HG03439 (cell line): ENCODE data around the gene PFDN4.
A peak's percentile ranks its signal among the peaks of the same experiment; 100 is the strongest.

Experiments
- ATAC-seq: cut with Tn5 transposase; IDR thresholded peaks from one replicate; pipeline ENCODE4 v1.9.1; 2021; ENCODE audit warnings: mild to moderate bottlenecking, moderate library complexity; ENCODE audit not compliant: unreplicated experiment

Gene PFDN4

DNA sequence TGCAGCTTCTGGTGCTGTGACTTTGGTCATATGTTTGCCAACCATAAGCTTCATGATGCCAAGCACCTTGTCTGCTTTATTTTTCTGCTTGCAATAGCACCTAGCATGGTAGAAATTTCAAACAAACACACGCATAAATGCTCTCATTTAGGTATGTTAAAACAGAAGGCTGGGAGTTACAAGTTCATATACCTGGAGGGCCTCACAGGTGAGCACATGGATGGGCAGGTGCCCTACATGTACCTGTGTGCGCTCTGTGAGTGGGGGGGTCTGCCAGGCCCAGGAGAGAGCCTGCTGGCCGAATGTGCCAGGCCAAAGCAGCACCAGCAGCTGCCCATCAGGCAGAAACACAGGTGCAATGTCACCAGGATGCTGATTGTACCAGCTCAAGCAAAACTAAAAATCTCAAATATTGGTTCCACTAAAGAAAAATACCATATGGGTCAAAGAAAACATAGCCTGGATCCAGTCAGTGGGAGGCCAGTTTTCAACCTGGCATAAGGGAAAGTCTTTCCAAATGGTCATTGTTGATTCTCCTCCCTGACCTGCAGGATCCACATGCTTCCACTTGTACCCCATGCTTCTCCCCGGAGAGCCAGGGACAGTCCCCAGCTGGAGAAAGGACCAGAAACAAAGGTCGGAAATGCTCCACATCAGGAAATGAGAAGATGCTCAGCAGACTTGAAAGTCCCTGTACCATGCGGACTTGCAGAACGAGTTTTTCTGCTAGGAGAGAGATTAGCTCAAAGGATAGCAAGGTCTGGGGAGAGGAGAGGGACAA lies 7.2 kb upstream of the PFDN4 start:
- ATAC-seq, result no peak

DNA sequence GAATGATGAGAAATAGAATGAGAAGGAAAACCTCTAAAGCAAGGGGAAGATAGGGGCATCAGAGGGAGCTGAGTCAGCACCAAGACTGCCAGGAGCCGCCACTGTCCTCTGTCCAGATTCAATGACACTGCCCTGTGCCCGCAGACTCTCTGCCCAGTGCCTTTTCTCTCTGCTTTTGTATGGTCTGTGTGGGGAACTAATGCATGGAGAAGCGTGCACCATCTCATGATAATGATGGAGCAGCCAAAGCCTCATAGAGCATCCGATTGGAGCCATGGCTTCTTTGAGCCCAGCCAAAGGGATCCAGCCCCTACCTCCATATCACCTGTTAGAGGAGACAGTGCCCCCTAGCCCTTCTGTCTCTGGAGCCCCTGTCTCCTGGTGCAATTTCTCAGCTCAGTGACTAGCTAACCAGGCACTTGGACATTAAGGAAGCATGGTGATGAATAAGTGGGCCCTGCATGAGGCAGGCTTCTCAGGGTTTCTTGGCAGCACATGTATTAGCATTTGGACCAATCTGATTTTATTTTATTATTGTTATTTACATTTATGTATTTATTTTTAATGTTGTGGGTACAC lies 6.5 kb upstream of the PFDN4 start:
- no peak for ATAC-seq

DNA sequence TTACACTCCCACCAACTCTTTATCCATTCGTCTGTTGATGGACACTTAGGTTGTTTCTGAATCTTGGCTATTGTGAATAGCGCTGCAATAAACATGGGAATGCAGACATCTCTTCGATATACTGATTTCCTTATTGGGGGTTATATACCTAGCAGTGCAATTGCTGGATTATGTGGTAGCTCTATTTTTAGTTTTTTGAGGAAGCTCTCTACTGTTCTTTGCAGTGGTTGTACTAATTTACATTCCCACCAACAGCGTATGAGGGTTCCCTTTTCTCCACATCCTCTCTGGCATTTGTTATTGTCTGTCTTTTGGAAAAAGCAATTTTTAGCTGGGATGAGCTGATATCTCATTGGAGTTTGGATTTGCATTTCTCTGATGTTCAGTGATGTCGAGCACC lies 4.6 kb upstream of the PFDN4 start:
- ATAC-seq, result no peak

DNA sequence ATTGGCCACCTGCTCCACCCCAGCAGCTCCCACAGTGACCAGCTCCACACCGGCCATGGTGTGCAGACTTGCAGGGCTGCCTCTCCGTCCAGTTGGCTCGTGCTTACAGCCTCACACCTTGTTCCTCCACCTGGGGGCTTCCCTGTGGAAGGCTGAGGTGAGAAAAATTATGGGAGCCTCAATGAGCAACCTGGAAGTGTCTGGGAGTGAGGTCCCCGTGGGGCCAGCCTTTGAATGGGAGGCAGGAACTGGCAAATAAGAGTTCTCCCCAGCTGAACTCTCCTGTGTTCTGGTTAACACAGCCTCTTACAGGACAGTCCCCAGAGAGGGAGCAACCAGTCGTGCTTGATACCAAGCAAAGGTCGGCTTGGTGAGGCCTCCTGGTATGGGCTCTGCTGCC lies 3.8 kb upstream of the PFDN4 start:
- no peak for ATAC-seq

DNA sequence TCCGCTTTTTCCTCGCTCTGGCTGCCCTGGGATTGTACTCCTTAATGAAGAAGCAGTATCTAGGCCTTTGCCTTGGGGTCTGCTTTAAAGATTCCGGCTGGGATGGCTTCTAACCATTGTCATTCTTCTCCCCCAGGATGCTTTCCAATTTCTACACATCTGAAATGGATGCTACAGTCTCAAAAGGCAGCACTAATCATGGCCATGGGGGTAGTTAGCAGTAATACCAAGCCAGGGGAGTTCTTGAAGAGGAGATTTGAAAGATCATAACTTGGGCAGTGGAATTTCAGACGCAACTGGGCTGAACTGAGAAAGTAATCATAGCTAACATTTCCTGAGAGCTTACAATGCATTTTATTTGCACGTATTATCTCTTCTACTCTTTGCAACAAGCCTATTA lies 3.4 kb upstream of the PFDN4 start:
- ATAC-seq, result no peak

DNA sequence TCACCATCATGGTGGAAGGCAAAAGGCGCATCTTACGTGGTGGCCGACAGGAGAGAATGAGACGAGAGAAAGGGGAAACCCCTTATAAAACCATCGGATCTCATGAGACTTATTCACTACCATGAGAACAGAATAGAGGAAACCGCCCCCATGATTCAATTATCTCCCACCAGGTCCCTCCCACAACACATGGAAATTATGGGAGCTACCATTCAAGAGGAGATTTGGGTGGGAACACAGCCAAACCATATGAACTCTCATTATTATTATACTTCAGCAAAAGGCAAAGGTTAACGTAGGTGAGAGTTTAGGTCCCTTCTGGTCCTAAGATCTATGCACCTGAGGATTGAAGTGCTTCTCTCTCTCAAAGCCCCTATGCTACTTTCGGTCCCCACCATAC lies 2.4 kb upstream of the PFDN4 start:
- ATAC-seq, result no peak

DNA sequence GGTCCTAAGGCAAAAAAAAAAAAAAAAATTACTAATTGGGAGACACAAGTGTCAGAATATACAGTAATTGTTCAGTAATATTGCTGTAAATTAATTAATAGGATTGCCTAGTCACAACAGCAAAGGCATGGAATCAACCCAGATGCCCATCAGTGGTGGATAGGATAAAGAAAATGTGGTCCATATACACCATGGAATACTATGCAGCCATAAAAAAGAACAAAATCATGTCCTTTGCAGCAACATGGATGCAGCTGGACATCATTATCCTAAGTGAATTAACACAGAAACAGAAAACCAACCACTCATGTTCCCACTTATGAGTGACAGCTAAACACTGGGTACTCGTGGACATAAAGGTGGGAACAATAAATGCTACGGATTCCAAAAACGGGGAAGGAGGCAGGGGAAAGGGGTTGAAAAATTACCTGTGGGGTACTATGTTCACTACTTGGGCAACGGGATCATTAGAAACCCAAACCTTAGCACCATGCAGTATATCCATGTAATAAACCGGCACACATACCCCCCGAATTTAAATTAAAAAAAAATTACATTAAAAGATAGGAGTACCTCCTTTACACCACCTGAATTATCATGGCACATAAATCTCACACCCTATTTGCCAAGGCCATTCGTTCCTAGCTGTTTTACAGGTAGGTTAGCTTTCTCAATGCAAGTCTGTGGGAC lies 689 bp upstream of the PFDN4 start:
- no peak for ATAC-seq

DNA sequence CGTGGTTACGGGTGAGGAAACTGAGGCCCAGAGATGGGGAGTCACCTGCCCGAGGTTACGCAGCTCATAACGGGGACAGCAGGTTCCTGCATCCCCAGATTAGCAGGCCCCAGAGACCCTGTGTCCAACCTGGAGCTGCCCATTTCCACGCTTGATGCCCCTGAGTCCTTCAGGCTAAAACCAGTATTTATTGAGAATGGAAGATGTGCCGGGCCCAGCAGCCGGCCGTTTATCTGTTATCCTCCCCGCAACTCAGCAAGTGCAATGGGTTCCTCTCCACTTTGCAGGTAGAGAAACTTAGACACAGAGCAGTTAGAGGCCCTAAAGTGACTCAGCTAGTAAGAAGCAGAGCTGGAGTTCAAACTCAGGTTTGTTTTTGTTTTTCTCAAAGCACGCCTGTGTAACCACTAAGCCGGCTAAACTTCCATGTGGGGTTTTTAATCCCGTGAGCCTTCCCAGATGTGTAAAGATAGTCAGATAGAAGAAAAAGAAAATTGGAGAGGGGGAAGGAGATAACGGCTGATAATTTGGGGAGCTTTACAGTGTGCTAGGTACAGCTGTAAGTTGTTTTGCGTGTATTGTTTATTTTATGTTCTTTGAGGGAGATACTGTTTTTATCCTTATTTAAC lies 775 bp downstream of the PFDN4 start:
- peak; percentile 13 for ATAC-seq

DNA sequence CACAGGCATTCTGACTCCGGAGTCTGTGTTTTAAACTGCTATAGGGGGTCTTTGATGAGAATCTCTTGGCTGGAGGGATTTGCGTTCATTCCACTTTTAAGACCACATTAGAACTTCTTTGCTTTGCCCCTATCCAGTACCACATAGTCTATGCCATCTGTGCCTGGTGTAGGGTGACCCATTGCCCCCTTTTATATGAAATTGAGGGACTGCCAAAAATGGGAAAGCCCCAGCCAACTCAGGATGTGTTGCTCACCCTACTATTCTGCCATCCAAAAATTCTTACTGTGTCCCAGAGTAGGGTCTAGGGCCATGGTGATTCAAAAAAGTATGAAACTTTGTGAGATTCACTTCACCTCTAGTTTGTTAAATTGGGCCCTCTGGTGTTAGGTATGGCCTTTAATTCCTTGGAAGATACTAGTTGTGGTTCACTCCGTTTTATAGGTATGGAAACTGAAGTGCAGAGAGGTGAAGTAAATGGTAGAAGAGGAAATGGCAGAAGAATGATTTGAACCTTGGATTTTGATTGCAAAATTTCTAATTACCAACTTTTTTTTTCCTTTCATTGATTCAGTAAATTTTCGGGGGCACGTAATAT lies 1.4 kb downstream of the PFDN4 start:
- no peak for ATAC-seq

DNA sequence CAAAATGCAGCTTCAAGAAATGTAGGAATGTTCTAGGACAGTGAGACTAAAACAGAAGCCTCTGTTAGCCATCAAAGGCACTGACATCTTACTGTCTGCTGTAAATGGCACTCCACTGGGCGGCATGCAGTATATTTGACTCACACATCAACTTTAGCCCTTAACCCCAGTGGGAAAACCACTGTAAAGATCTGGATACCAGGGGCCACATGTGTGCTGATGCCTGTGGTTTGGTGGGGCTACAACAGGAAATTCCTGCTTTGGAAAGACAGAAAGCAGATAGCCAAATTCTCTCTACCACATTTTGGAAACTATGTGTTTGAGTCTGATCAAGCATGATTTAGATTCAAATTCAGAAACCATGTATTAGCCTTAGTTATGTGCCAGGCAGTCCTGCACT lies 4.3 kb downstream of the PFDN4 start:
- no peak for ATAC-seq

DNA sequence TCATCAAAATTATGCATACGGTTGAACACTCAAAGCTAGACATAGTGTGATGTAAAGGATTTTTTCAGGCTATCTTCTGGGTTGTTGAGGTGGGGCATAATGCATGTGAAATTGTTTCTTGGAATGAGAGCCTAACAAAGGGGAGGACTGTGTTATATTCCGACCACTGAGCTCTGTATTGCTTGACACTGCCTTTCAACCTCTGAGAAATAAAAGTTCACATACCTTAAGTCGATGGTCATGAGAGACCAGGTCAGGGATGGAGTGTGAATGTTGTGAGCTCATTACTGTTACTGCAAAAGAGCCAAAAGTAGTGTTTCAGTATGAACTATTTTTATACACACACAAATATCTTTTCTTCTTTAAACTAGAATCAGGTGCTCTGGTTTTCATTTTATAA lies 5.0 kb downstream of the PFDN4 start:
- ATAC-seq, result no peak

DNA sequence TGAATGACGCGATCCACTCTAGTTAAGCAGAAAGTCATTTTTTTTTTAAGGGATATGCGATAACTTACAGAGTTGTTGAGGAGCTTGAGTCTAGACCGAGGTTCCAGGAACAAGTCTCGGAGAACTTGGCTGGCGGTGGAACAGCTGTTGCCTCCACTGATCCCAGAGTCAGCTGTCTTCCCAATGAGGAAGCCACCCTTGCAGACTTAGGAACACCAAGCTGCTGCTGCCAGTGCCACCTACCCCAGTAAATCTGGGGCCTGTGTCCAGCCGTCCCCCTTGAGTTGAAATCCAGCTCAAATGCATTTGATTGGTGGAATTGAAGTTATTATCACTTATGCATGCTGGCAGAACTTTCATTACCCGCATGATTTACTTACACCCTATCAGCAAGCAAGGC lies 6.7 kb downstream of the PFDN4 start:
- no peak for ATAC-seq

DNA sequence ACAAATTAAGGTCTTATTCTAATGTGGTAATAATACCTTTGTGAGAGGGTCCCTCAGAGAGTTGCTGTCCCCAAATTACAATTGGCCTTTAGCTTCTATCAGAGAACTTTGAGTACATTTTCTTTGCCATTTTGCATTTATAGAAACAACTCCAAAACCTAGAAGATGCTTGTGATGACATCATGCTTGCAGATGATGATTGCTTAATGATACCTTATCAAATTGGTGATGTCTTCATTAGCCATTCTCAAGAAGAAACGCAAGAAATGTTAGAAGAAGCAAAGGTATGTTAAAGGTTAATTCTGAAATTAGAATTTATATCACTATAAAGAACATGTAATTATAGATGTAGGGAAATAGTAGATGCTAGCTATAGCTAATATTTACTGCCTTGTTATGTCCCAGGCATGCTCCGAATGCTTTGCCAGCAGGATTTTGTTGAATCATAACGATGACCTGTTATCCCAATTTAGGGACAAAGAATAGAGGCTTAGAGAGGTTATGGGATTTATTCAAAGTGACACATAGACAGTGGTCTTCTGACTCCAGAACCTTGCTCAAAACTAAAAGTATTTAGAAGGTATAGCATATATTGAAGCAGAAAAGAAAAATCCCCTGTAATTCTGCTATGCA lies 7.4 kb downstream of the PFDN4 start:
- ATAC-seq, result no peak

DNA sequence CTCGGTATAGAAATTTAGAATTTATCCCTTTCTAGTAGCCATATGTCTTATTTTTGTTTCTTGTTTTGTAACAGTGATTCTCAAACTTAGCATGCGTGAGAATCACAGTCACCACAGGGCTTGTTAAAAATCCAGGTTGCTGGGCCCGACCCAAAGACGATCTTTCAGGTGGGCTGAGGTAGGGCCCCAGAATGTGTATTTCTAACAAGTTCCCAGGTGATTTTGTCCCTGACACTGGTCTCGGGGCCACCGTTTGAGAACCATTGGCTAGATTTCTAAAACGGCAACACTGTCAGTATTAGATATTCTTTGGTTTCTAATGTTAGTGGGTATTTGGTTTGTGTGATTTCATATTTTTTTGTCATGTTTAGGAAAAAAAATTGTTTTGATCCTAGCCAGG lies 9.9 kb downstream of the PFDN4 start:
- ATAC-seq, result no peak

DNA sequence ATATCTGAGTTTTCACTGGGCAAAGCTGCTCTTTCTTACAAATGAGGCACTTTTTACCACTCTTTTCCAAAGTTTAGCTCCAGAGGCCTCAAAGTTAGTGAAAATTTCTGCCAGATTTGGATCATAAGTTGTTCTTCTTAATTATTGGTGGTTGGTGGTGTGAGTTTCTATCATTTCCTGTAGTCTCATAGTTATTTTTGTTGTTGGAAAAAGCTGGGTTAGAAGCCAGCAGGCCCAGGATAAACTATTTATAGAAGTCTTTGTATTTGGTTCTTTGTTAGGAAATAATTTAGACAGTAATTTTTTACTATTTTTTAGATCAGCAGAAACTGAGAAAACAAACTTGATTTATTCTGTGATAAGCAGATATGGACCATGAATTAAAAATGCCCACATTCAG lies 10.6 kb downstream of the PFDN4 start:
- ATAC-seq, result no peak

DNA sequence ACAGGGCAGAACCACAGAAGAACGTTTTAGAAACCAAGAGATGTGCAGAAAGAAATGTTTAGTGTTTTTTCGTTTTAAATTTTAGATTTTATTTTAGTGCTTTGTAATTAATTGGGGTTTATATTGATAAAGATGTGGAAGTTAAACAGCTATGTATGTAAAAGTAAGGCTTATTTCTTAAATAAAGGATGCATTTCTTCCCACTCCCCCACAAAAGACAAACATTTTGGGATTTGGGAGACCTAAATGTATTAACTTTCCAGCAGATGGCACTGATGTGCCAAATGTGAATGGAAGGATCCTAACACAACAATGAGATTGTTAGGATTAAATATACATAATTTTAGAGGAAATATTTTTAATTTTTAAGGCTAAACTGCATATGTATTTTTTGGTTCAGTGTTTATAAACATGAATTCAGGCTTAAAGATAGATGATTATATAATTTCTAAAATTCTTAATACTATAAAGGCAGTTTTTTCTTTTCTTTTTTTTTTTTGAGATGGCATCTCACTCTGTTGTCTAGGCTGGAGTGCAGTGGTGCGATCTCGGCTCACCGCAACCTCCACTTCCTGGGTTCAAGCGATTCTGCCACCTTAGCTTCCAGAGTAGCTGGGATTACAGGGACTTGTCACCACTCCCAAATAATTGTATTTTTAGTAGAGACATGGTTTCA lies 12.0 kb downstream of the PFDN4 start:
- ATAC-seq, result no peak

DNA sequence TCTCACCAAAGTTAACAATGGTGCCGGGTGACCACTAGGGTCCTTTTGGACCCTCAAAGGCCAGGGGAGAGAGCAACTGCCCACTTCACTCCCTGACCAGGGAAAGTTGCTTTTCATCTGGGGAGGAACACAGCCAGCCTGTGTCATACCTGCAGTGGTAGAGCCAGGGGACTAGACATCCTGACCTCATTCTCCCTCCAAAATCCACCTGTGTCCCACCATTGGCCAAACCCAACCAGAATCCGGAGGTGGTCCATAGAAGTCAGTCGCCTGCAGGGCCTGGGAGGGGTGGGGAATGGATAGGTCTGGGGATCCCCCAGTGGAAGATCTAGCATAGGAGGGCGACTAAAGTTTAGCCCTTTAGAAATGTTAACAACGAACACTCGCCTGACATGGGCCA lies 12.8 kb downstream of the PFDN4 start:
- no peak for ATAC-seq

DNA sequence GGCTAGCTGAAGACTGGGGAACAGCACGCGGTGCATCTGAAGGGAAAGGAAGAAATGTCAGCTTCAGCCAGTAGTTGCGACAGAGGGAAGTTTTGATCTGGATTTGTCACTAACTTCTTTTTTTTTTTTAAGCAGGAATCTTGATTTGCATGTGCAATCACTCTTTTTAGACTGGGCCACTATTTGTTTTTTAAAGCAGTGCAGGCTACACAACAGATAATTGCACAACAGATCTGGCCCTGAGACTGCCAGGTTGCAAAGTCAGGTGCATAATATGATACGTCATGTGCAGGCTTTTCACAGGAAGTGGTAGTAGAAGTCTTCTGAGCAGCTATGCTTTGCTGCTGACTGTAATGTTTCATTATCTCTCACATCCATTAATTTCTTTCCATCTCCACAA lies 13.5 kb downstream of the PFDN4 start:
- ATAC-seq, result no peak

DNA sequence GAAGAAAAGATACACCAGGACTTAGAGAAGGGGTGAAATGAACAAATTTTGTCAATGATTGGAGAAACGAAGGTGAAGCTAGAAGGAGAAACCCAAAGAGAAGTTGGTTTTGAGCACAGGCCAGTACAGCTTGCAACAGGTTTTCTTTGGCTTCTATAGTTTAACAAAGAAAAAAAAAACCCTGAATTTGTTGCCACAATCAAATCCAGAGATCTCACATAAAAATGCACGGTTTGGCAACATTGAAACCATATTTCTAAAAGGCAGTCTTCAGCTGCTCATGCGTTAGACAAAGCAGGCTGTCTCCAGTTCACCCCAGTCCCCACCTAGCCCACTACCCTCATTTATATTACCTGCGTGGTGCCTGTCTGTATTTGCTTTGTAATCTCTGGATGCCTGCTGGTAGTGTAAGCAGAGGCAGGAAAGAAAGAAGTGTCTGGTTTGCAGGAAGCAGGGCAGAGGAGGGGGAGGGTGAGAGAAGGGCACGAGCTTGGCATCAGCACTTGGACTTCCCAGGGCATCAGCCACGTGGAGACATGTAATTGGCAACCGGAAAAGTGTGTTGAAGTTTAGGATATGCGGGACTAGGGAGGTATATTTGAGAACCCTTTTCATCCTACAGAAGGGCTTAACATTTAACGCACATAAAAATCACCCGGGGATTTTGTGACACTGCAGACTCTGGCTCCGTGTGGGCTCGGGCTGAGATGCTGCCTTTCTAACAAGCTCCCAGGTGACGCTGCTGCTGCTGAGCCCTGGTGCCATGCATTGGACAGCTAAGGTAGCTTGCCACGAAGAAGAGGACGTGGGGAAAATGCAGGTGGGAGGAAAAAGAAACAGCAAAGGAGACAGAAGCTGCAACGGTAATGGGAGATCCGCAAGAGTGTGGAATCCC lies 14.4 kb downstream of the PFDN4 start:
- ATAC-seq, result no peak
